Measurements from ENCODE around the gene SLC22A2. TPM values are rescaled to one million over a fixed set of nuclear protein-coding genes. Genes with fewer than 3 reads are reported as not detected.

The SLC22A2 gene
- polyA plus RNA-seq, 4 donors, result 0.04 TPM; not detected in 3

- H3K27ac ChIP-seq (ENCODE audit: low read depth in 1 of 3, low read length in 2 of 3), result no peak overlapping the region
- no peak for DNase-seq
- WGBS, 3 donors, result 73 to 84% (median 77%) methylated on average over 14 of the region's 14 CpGs
- no peaks in the 10 kb centered on the region for H3K36me3 ChIP-seq (ENCODE audit: control insufficient read depth in 3 of 3, insufficient read depth in 2 of 3, low read depth in 1 of 3, low read length in 3 of 3)
- no peak for FAIRE-seq
- H3K4me1 ChIP-seq (ENCODE audit: control insufficient read depth in 3 of 3, insufficient read depth in 2 of 3, low read depth in 1 of 3, low read length in 2 of 3), result peaks cover 2 to 61% (median 6%) of the 10 kb centered on the region in 3 donors
- no peak overlapping the region for H3K4me3 ChIP-seq (ENCODE audit: low read depth in 1 of 3, low read length in 3 of 3)
- H3K9me3 ChIP-seq (ENCODE audit: control insufficient read depth in 2 of 2, insufficient read depth in 1 of 2, low read depth in 1 of 2, low read length in 1 of 2), result no peaks in the 10 kb centered on the region
- H3K27me3 ChIP-seq (ENCODE audit: control insufficient read depth in 3 of 3, insufficient read depth in 3 of 3, low read length in 3 of 3), result no peaks in the 10 kb centered on the region
These were observed 1.7 kb upstream of the SLC22A2 start for GRCh38 chr6:160260367-160260766.

- no peaks in the 10 kb centered on the region for H3K9me3 ChIP-seq (ENCODE audit: control insufficient read depth in 2 of 2, insufficient read depth in 1 of 2, low read depth in 1 of 2, low read length in 1 of 2)
- no peaks in the 10 kb centered on the region for H3K27me3 ChIP-seq (ENCODE audit: control insufficient read depth in 3 of 3, insufficient read depth in 3 of 3, low read length in 3 of 3)
- 49 to 82% (median 74%) methylated on average over 8 of the region's 8 CpGs for WGBS, 3 donors
- no peak for FAIRE-seq
- H3K4me3 ChIP-seq (ENCODE audit: low read depth in 1 of 3, low read length in 3 of 3), result no peak overlapping the region
- DNase-seq, result no peak
- no peaks in the 10 kb centered on the region for H3K36me3 ChIP-seq (ENCODE audit: control insufficient read depth in 3 of 3, insufficient read depth in 2 of 3, low read depth in 1 of 3, low read length in 3 of 3)
- no peak overlapping the region for H3K27ac ChIP-seq (ENCODE audit: low read depth in 1 of 3, low read length in 2 of 3)
- H3K4me1 ChIP-seq (ENCODE audit: control insufficient read depth in 3 of 3, insufficient read depth in 2 of 3, low read depth in 1 of 3, low read length in 2 of 3), result peaks cover 2 to 65% (median 6%) of the 10 kb centered on the region in 3 donors
These were observed 977 bp upstream of the SLC22A2 start for GRCh38 chr6:160259598-160259997.

- WGBS, 3 donors, result 83 to 91% (median 83%) methylated on average over 8 of the region's 8 CpGs
- H3K9me3 ChIP-seq (ENCODE audit: control insufficient read depth in 2 of 2, insufficient read depth in 1 of 2, low read depth in 1 of 2, low read length in 1 of 2), result no peaks in the 10 kb centered on the region
- no peaks in the 10 kb centered on the region for H3K36me3 ChIP-seq (ENCODE audit: control insufficient read depth in 3 of 3, insufficient read depth in 2 of 3, low read depth in 1 of 3, low read length in 3 of 3)
- peaks cover 2 to 65% (median 6%) of the 10 kb centered on the region in 3 donors for H3K4me1 ChIP-seq (ENCODE audit: control insufficient read depth in 3 of 3, insufficient read depth in 2 of 3, low read depth in 1 of 3, low read length in 2 of 3)
- H3K27me3 ChIP-seq (ENCODE audit: control insufficient read depth in 3 of 3, insufficient read depth in 3 of 3, low read length in 3 of 3), result no peaks in the 10 kb centered on the region
- no peak for FAIRE-seq
- H3K4me3 ChIP-seq (ENCODE audit: low read depth in 1 of 3, low read length in 3 of 3), result no peak overlapping the region
- no peak for DNase-seq
- no peak overlapping the region for H3K27ac ChIP-seq (ENCODE audit: low read depth in 1 of 3, low read length in 2 of 3)
These were observed 463 bp upstream of the SLC22A2 start for GRCh38 chr6:160259143-160259425.

- H3K4me3 ChIP-seq (ENCODE audit: low read depth in 1 of 3, low read length in 3 of 3), result no peak overlapping the region
- H3K4me1 ChIP-seq (ENCODE audit: control insufficient read depth in 3 of 3, insufficient read depth in 2 of 3, low read depth in 1 of 3, low read length in 2 of 3), result peaks cover 0 to 48% (median 1%) of the 10 kb centered on the region in 3 donors
- H3K36me3 ChIP-seq (ENCODE audit: control insufficient read depth in 3 of 3, insufficient read depth in 2 of 3, low read depth in 1 of 3, low read length in 3 of 3), result no peaks in the 10 kb centered on the region
- DNase-seq (no peak), FAIRE-seq (no peak)
- H3K27ac ChIP-seq (ENCODE audit: low read depth in 1 of 3, low read length in 2 of 3), result no peak overlapping the region
- H3K9me3 ChIP-seq (ENCODE audit: control insufficient read depth in 2 of 2, insufficient read depth in 1 of 2, low read depth in 1 of 2, low read length in 1 of 2), result no peaks in the 10 kb centered on the region
- H3K27me3 ChIP-seq (ENCODE audit: control insufficient read depth in 3 of 3, insufficient read depth in 3 of 3, low read length in 3 of 3), result no peaks in the 10 kb centered on the region
- WGBS, 3 donors, result 30 to 68% (median 30%) methylated on average over 1 of the region's 1 CpG
These were observed 2.2 kb downstream of the SLC22A2 start for GRCh38 chr6:160256445-160256844.

- H3K27ac ChIP-seq (ENCODE audit: low read depth in 1 of 3, low read length in 2 of 3), result peak overlapping the region; percentile 69 to 82 (median 74)
- DNase-seq (peak; percentile 94 to 96), FAIRE-seq (peak; percentile 61)
- no peaks in the 10 kb centered on the region for H3K9me3 ChIP-seq (ENCODE audit: control insufficient read depth in 2 of 2, insufficient read depth in 1 of 2, low read depth in 1 of 2, low read length in 1 of 2)
- no peak overlapping the region for H3K4me3 ChIP-seq (ENCODE audit: low read depth in 1 of 3, low read length in 3 of 3)
- no peaks in the 10 kb centered on the region for H3K27me3 ChIP-seq (ENCODE audit: control insufficient read depth in 3 of 3, insufficient read depth in 3 of 3, low read length in 3 of 3)
- WGBS, 3 donors, result 5 to 39% (median 30%) methylated on average over 7 of the region's 7 CpGs
- H3K36me3 ChIP-seq (ENCODE audit: control insufficient read depth in 3 of 3, insufficient read depth in 2 of 3, low read depth in 1 of 3, low read length in 3 of 3), result no peaks in the 10 kb centered on the region
- H3K4me1 ChIP-seq (ENCODE audit: control insufficient read depth in 3 of 3, insufficient read depth in 2 of 3, low read depth in 1 of 3, low read length in 2 of 3), result peaks cover 0 to 34% (median 1%) of the 10 kb centered on the region in 3 donors
These were observed 3.9 kb downstream of the SLC22A2 start for GRCh38 chr6:160254467-160255312.

- Histone ChIP-seq H3K4me1 (ENCODE audit: control insufficient read depth in 3 of 3, insufficient read depth in 2 of 3, low read depth in 1 of 3, low read length in 2 of 3) (peaks cover 0 to 26% (median 1%) of the 10 kb centered on the region in 3 donors), H3K9me3 (ENCODE audit: control insufficient read depth in 2 of 2, insufficient read depth in 1 of 2, low read depth in 1 of 2, low read length in 1 of 2) (no peaks in the 10 kb centered on the region), H3K27me3 (ENCODE audit: control insufficient read depth in 3 of 3, insufficient read depth in 3 of 3, low read length in 3 of 3) (no peaks in the 10 kb centered on the region), H3K4me3 (ENCODE audit: low read depth in 1 of 3, low read length in 3 of 3) (no peak overlapping the region), H3K36me3 (ENCODE audit: control insufficient read depth in 3 of 3, insufficient read depth in 2 of 3, low read depth in 1 of 3, low read length in 3 of 3) (no peaks in the 10 kb centered on the region), H3K27ac (ENCODE audit: low read depth in 1 of 3, low read length in 2 of 3) (no peak overlapping the region)
- no peak for FAIRE-seq
- no peak for DNase-seq
- 68 to 82% (median 73%) methylated on average over 1 of the region's 1 CpG for WGBS, 3 donors
These were observed 4.9 kb downstream of the SLC22A2 start for GRCh38 chr6:160253714-160254113.

GRCh38 chr6:160253292-160253691 is 5.3 kb downstream of the SLC22A2 start:
- Histone ChIP-seq H3K36me3 (ENCODE audit: control insufficient read depth in 3 of 3, insufficient read depth in 2 of 3, low read depth in 1 of 3, low read length in 3 of 3) (no peaks in the 10 kb centered on the region), H3K27me3 (ENCODE audit: control insufficient read depth in 3 of 3, insufficient read depth in 3 of 3, low read length in 3 of 3) (no peaks in the 10 kb centered on the region), H3K27ac (ENCODE audit: low read depth in 1 of 3, low read length in 2 of 3) (no peak overlapping the region), H3K9me3 (ENCODE audit: control insufficient read depth in 2 of 2, insufficient read depth in 1 of 2, low read depth in 1 of 2, low read length in 1 of 2) (no peaks in the 10 kb centered on the region), H3K4me3 (ENCODE audit: low read depth in 1 of 3, low read length in 3 of 3) (no peak overlapping the region), H3K4me1 (ENCODE audit: control insufficient read depth in 3 of 3, insufficient read depth in 2 of 3, low read depth in 1 of 3, low read length in 2 of 3) (peaks cover 0 to 26% (median 1%) of the 10 kb centered on the region in 3 donors)
- DNase-seq (no peak), FAIRE-seq (no peak)
- WGBS, 3 donors, result 45 to 56% (median 45%) methylated on average over 3 of the region's 3 CpGs

GRCh38 chr6:160252073-160252813 is 6.4 kb downstream of the SLC22A2 start:
- Histone ChIP-seq H3K27me3 (ENCODE audit: control insufficient read depth in 3 of 3, insufficient read depth in 3 of 3, low read length in 3 of 3) (no peaks in the 10 kb centered on the region), H3K4me1 (ENCODE audit: control insufficient read depth in 3 of 3, insufficient read depth in 2 of 3, low read depth in 1 of 3, low read length in 2 of 3) (peaks cover 0 to 26% (median 1%) of the 10 kb centered on the region in 3 donors), H3K4me3 (ENCODE audit: low read depth in 1 of 3, low read length in 3 of 3) (no peak overlapping the region), H3K36me3 (ENCODE audit: control insufficient read depth in 3 of 3, insufficient read depth in 2 of 3, low read depth in 1 of 3, low read length in 3 of 3) (no peaks in the 10 kb centered on the region), H3K27ac (ENCODE audit: low read depth in 1 of 3, low read length in 2 of 3) (no peak overlapping the region), H3K9me3 (ENCODE audit: control insufficient read depth in 2 of 2, insufficient read depth in 1 of 2, low read depth in 1 of 2, low read length in 1 of 2) (no peaks in the 10 kb centered on the region)
- 83 to 100% (median 88%) methylated on average over 1 of the region's 1 CpG for WGBS, 3 donors
- DNase-seq, result no peak
- FAIRE-seq, result no peak

Data from small intestine (tissue), 7 donors.